Choroid plexus epithelial cell (primary cell): ENCODE data around the gene MTARC1.
A peak's percentile ranks its signal among the peaks of the same experiment; 100 is the strongest.

Source experiments
- DNase-seq: peaks from one replicate; pipeline ENCODE4 v3.0.0-alpha.2; 2010; ENCODE audit warnings: low read depth
- H3K4me3 ChIP-seq: 2 replicates; pipeline ENCODE4 v1.5.1; 2011; ENCODE audit warnings: low read depth, mild to moderate bottlenecking, control low read depth, low read length, moderate library complexity
- CTCF ChIP-seq: conservative IDR thresholded peaks from 2 replicates; pipeline ENCODE4 v1.5.1; 2011; ENCODE audit warnings: low read depth, mild to moderate bottlenecking, control low read depth, inconsistent platforms, low read length, moderate library complexity

The MTARC1 gene

GRCh38 chr1:220769205-220769604, 17.5 kb upstream of the MTARC1 start:
- no peak for DNase-seq
- no peak overlapping the region for H3K4me3 ChIP-seq
- TF ChIP-seq CTCF = no peak

- no peak for TF ChIP-seq CTCF
- DNase-seq = no peak
- H3K4me3 ChIP-seq = no peak overlapping the region
Measured at GRCh38 chr1:220770245-220770913, 16.3 kb upstream of the MTARC1 start.

GRCh38 chr1:220772846-220773245, 13.9 kb upstream of the MTARC1 start:
- H3K4me3 ChIP-seq = no peak overlapping the region
- no peak for DNase-seq
- no peak for TF ChIP-seq CTCF

GRCh38 chr1:220775240-220775853, 11.4 kb upstream of the MTARC1 start:
- H3K4me3 ChIP-seq = no peak overlapping the region
- DNase-seq = peak; percentile 49
- TF ChIP-seq CTCF = peak; percentile 90

GRCh38 chr1:220776254-220776653, 10.5 kb upstream of the MTARC1 start:
- H3K4me3 ChIP-seq = no peak overlapping the region
- DNase-seq = no peak
- no peak for TF ChIP-seq CTCF

GRCh38 chr1:220776720-220777326, 9.9 kb upstream of the MTARC1 start:
- no peak overlapping the region for H3K4me3 ChIP-seq
- TF ChIP-seq CTCF = peak; percentile 98
- DNase-seq = peak; percentile 80
